Measurements from ENCODE around the gene SLC29A1.

DNA sequence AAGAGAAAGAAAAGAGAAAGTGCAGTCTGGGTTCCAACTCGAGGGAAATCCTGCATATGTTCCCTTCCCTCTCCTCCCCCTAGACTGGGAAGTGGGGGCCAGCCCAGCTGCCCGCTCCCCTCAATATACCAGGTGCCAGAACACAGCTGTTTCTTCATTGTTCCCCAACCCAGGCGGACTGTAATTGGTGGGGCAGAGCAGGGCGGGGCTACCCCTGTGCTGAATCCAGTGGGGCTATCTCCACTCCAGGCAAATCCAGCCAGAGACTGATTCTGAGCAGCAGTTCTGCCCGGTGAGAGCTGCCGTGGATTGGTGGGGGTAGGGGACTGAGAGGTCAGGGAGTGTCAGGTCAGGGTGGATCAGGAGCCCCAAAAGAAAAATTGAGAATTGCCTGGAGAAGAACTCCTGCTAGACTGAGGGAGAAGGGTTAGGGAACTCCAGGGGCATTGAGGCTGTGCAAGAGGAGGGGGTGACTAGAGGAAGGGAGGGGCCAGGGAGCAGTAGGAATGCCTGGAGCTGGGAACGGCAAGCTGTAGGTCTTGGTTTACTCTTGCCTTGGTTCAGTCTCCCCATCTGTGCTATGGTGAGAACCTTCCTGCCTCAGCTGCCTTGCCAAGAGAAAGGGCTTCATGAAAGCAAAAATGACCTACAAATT is 6.6 kb upstream of the SLC29A1 start, which contains the start of gene MYMX:
- TF ChIP-seq, protein P1, sequence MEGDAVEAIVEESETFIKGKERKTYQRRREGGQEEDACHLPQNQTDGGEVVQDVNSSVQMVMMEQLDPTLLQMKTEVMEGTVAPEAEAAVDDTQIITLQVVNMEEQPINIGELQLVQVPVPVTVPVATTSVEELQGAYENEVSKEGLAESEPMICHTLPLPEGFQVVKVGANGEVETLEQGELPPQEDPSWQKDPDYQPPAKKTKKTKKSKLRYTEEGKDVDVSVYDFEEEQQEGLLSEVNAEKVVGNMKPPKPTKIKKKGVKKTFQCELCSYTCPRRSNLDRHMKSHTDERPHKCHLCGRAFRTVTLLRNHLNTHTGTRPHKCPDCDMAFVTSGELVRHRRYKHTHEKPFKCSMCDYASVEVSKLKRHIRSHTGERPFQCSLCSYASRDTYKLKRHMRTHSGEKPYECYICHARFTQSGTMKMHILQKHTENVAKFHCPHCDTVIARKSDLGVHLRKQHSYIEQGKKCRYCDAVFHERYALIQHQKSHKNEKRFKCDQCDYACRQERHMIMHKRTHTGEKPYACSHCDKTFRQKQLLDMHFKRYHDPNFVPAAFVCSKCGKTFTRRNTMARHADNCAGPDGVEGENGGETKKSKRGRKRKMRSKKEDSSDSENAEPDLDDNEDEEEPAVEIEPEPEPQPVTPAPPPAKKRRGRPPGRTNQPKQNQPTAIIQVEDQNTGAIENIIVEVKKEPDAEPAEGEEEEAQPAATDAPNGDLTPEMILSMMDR (IDR thresholded peaks at IDR 0.05; ENCODE audit: extremely low read depth in 1 of 2, insufficient read depth in 1 of 2, low read depth in 1 of 2, low read length in 2 of 2), result no peak
- TF ChIP-seq EZH2 (IDR thresholded peaks at IDR 0.05; ENCODE audit: borderline replicate concordance, low read depth, low read length, severe bottlenecking) (no peak), POLR2A (IDR thresholded peaks at IDR 0.05; ENCODE audit: low read depth, low read length) (no peak), GATA2 (IDR thresholded peaks at IDR 0.05; ENCODE audit: insufficient read depth, insufficient read length, low read depth, low read length) (no peak), POLR2AphosphoS5 (IDR thresholded peaks at IDR 0.05; ENCODE audit: insufficient read depth, low read depth, low read length) (no peak), MAX (IDR thresholded peaks at IDR 0.05; ENCODE audit: insufficient read depth, insufficient read length) (no peak), JUN (IDR thresholded peaks at IDR 0.05; ENCODE audit: borderline replicate concordance, insufficient read depth, insufficient read length, low read depth) (no peak), FOS (IDR thresholded peaks at IDR 0.05; ENCODE audit: borderline replicate concordance, insufficient read depth, low read length) (no peak), MYC (IDR thresholded peaks at IDR 0.05; ENCODE audit: low read depth, low read length) (no peak)
